ENCODE data around the gene DPPA2. TPM values are rescaled to one million over a fixed set of nuclear protein-coding genes. Genes with fewer than 3 reads are reported as not detected.
A peak's percentile ranks its signal among the peaks of the same experiment; 100 is the strongest.

The DPPA2 gene
- total and polyA plus RNA-seq, 2 of the 8 experiments (the other 6 are each of a cell fraction or from before 2014, with no cell fraction given) = 7.8 to 12.6 TPM

- no peak for DNase-seq (ENCODE audit: low read depth in 1 of 2, low spot score in 2 of 2)
- peak within 1 kb of the TSS; percentile 95 to 100 (median 96) for H3K4me3 ChIP-seq (ENCODE audit: extremely low read depth in 1 of 4, insufficient read depth in 2 of 4, low read depth in 3 of 4, low read length in 4 of 4)
- TF ChIP-seq EP300 (IDR thresholded peaks at IDR 0.05; ENCODE audit: borderline replicate concordance in 1 of 2, low read depth in 2 of 2, low read length in 2 of 2) (peak in 1 of 2 experiments; percentile 23; a peak in 1 of 3 replicates), SP1 (IDR thresholded peaks at IDR 0.05; ENCODE audit: low read depth, low read length) (peak; percentile 83), POLR2AphosphoS5 (IDR thresholded peaks at IDR 0.05; ENCODE audit: low read depth, low read length) (peak; percentile 94), CREB1 (IDR thresholded peaks at IDR 0.05) (no peak), E2F6 (IDR thresholded peaks at IDR 0.05) (no peak), YY1 (IDR thresholded peaks at IDR 0.05; ENCODE audit: low read depth, low read length) (peak; percentile 97), CBX5 (IDR thresholded peaks at IDR 0.05; ENCODE audit: low read depth, low read length) (no peak), SRF (IDR thresholded peaks at IDR 0.05; ENCODE audit: low read depth, low read length) (no peak), NANOG (IDR thresholded peaks at IDR 0.05; ENCODE audit: insufficient read depth, low read depth, low read length, poor library complexity, severe bottlenecking) (no peak), SIX5 (IDR thresholded peaks at IDR 0.05; ENCODE audit: low read depth, low read length) (no peak), POU5F1 (IDR thresholded peaks at IDR 0.05; ENCODE audit: low read depth, low read length) (no peak), POLR2A (IDR thresholded peaks at IDR 0.05; ENCODE audit: control extremely low read depth in 1 of 2, low read depth in 2 of 2, low read length in 2 of 2) (peak; percentile 86 to 96), FOSL1 (IDR thresholded peaks at IDR 0.05; ENCODE audit: insufficient read depth, low read depth, low read length) (no peak)
Observed at GRCh38 chr3:109337393-109337792, 21.1 kb upstream of the DPPA2 start, which contains the start of gene DPPA4. Gene DPPA4, minus strand, starts transcription at chr3:109337546. Its CDS starts 29 bp downstream, at chr3:109337517.

More at GRCh38 chr3:109337393-109337792, 21.1 kb upstream of the DPPA2 start, which contains the start of gene DPPA4:
- H3K9me3 ChIP-seq (ENCODE audit: insufficient read depth in 2 of 2, low read depth in 1 of 2, low read length in 1 of 2) = no peaks in the 10 kb centered on the region
- H3K4me2 ChIP-seq (ENCODE audit: insufficient read depth in 1 of 2, low read depth in 2 of 2, low read length in 2 of 2) = peak within 1 kb of the TSS; percentile 88 to 100
- no peak within 1 kb of the TSS for H2BK15ac ChIP-seq (ENCODE audit: low read length)
- H3K79me2 ChIP-seq (ENCODE audit: control insufficient read depth in 1 of 2, insufficient read depth in 2 of 2, low read length in 2 of 2) = peaks cover 51 to 88% of the 10 kb centered on the region in 2 experiments
- peaks cover 17 to 24% of the 10 kb centered on the region in 2 experiments for H4K20me1 ChIP-seq (replicated peaks in 1 of 2; ENCODE audit: control insufficient read depth in 1 of 2, insufficient read depth in 2 of 2, low read length in 2 of 2)
- peak within 1 kb of the TSS; percentile 95 for H3K56ac ChIP-seq (replicated peaks; ENCODE audit: insufficient read length, low read depth, low read length)
- H3K4me1 ChIP-seq (replicated peaks in 1 of 4; ENCODE audit: control insufficient read depth in 3 of 4, insufficient read depth in 4 of 4, low read length in 3 of 4) = peaks cover 3 to 16% (median 11%) of the 10 kb centered on the region in 4 experiments
- no peaks in the 10 kb centered on the region; the same call in 1 of the 2 replicates for H3K79me1 ChIP-seq (ENCODE audit: low read depth, low read length)
- peak within 1 kb of the TSS; percentile 67 for H3K27ac ChIP-seq (ENCODE audit: low read depth, low read length)
- no peak within 1 kb of the TSS for H3K23ac ChIP-seq (ENCODE audit: insufficient read length)
- peak within 1 kb of the TSS; percentile 97 for H2BK5ac ChIP-seq (ENCODE audit: low read depth, low read length)
- peaks cover 18% of the 10 kb centered on the region for H3K23me2 ChIP-seq (ENCODE audit: low read depth, low read length)
- peak within 1 kb of the TSS; percentile 85 to 99 (median 92) for H3K9ac ChIP-seq (replicated peaks in 1 of 4; ENCODE audit: extremely low read depth in 1 of 4, low read depth in 3 of 4, low read length in 3 of 4)
- peak within 1 kb of the TSS; percentile 95 for H4K91ac ChIP-seq (replicated peaks; ENCODE audit: insufficient read length, low read length)
- H2AFZ ChIP-seq (ENCODE audit: low read length) = no peak within 1 kb of the TSS
- H3K27me3 ChIP-seq (replicated peaks in 1 of 4; ENCODE audit: control insufficient read depth in 3 of 4, extremely low read depth in 1 of 4, insufficient read depth in 3 of 4, low read length in 3 of 4) = no peaks in the 10 kb centered on the region
- H3K14ac ChIP-seq (ENCODE audit: insufficient read length) = peak within 1 kb of the TSS; percentile 92
- peak within 1 kb of the TSS; percentile 43; the same call in 1 of the 2 replicates for H2AK5ac ChIP-seq (ENCODE audit: low read depth, low read length)
- no peak within 1 kb of the TSS for H2BK20ac ChIP-seq (ENCODE audit: low read length)
- peak within 1 kb of the TSS; percentile 98 for H3K18ac ChIP-seq (ENCODE audit: extremely low read depth, low read length)
- POLR2A ChIA-PET (ENCODE audit: partially characterized antibody) = interaction anchor here (0.7 to 37.7 kb wide), 14 partner anchors 4 to 1730 kb away, joined by 3 to 681 read pairs (median 4); partner anchors contain the start of genes DPPA2 and DPPA4
- FAIRE-seq = peak; percentile 99
- peaks cover 16 to 51% (median 30%) of the 10 kb centered on the region in 4 experiments for H3K36me3 ChIP-seq (ENCODE audit: control insufficient read depth in 2 of 4, insufficient read depth in 4 of 4, low read length in 3 of 4)
- peak within 1 kb of the TSS; percentile 81 for H3K4ac ChIP-seq (replicated peaks; ENCODE audit: insufficient read length, low read depth, low read length)
- peak within 1 kb of the TSS; percentile 15; the same call in 1 of the 2 replicates for H4K8ac ChIP-seq (ENCODE audit: extremely low read depth, insufficient read depth, low read length)
- peak within 1 kb of the TSS; percentile 79 for H2BK120ac ChIP-seq (replicated peaks; ENCODE audit: low read depth, low read length)
- H4K5ac ChIP-seq (ENCODE audit: insufficient read length, low read depth, low read length) = peak within 1 kb of the TSS; percentile 93
- peak within 1 kb of the TSS; percentile 50; the same call in 1 of the 2 replicates for H2BK12ac ChIP-seq (ENCODE audit: low read depth, low read length)
- CTCF ChIA-PET (ENCODE audit: partially characterized antibody) = interaction anchor here (0.8 to 1.0 kb wide), 2 partner anchors 16 to 27 kb away, joined by 3 read pairs; no protein-coding TSS in a partner anchor
- 0% methylated on average over 5 of the region's 5 CpGs; no CpG with 5 or more reads in 1 of the 2 experiments for WGBS, 2 experiments (ENCODE audit: extremely low coverage in 1 of 2, insufficient coverage in 1 of 2, insufficient read length in 1 of 2, insufficient replicate concordance in 2 of 2, low coverage in 1 of 2, low lambda C conversion rate in 2 of 2, missing lambda C conversion rate in 1 of 2)
